H9 (cell line): ENCODE results near the gene ENO3. TPM values are rescaled to one million over a fixed set of nuclear protein-coding genes. Genes with fewer than 3 reads are reported as not detected.
"Not testable (repeated sequence)": the region's sequence is repeated elsewhere in the genome, so short reads cannot be mapped to it uniquely, and the experiment has no call there.

Experiments
- DNase-seq: peaks from one replicate; pipeline ENCODE4 v3.0.0-alpha.2; 2017
- H2AFZ ChIP-seq: one replicate; pipeline ENCODE4 v1.6.1; 2013; ENCODE audit warnings: mild to moderate bottlenecking, low read length, control low read depth, moderate library complexity
- H2AK5ac ChIP-seq: 2 replicates; pipeline ENCODE4 v1.6.1; 2013; ENCODE audit warnings: low read length, control low read depth, mixed read lengths; ENCODE audit not compliant: insufficient read length
- H2BK120ac ChIP-seq: one replicate; pipeline ENCODE4 v1.6.1; 2013; ENCODE audit warnings: low read depth, mild to moderate bottlenecking, low read length, control low read depth, inconsistent platforms; ENCODE audit not compliant: poor library complexity, severe bottlenecking
- H2BK12ac ChIP-seq: 2 replicates; pipeline ENCODE4 v1.6.1; 2013; ENCODE audit warnings: low read length, control low read depth, mixed read lengths, low read depth; ENCODE audit not compliant: insufficient read length
- H2BK15ac ChIP-seq: 2 replicates; pipeline ENCODE4 v1.6.1; 2013; ENCODE audit warnings: low read depth, low read length, control low read depth
- H2BK20ac ChIP-seq: one replicate; pipeline ENCODE4 v1.6.1; 2013; ENCODE audit warnings: low read depth, mild to moderate bottlenecking, low read length, control low read depth, inconsistent platforms; ENCODE audit not compliant: poor library complexity, severe bottlenecking
- H2BK5ac ChIP-seq: 2 replicates; pipeline ENCODE4 v1.6.1; 2013; ENCODE audit warnings: low read length, control low read depth, mixed read lengths; ENCODE audit not compliant: insufficient read length
- H3K14ac ChIP-seq: 2 replicates; pipeline ENCODE4 v1.6.1; 2013; ENCODE audit warnings: low read length, control low read depth; ENCODE audit not compliant: insufficient read depth
- H3K18ac ChIP-seq: 2 replicates; pipeline ENCODE4 v1.6.1; 2013; ENCODE audit warnings: low read depth, mild to moderate bottlenecking, mixed read lengths, low read length, control low read depth; ENCODE audit not compliant: insufficient read length
- H3K23ac ChIP-seq: 2 replicates; pipeline ENCODE4 v1.6.1; 2013; ENCODE audit warnings: low read length, control low read depth, mixed read lengths, low read depth; ENCODE audit not compliant: insufficient read length
- H3K23me2 ChIP-seq: 2 replicates; pipeline ENCODE4 v1.6.1; 2013; ENCODE audit warnings: low read depth, mild to moderate bottlenecking, mixed read lengths, low read length, control low read depth; ENCODE audit not compliant: insufficient read length, poor library complexity, severe bottlenecking
- H3K27ac ChIP-seq: 2 replicates; pipeline ENCODE4 v1.5.1; 2013; ENCODE audit warnings: low read length, control low read depth, mixed read lengths, low read depth; ENCODE audit not compliant: insufficient read length
- H3K27me3 ChIP-seq: 2 replicates; pipeline ENCODE4 v1.6.1; 2013; ENCODE audit warnings: low read length, control low read depth, inconsistent platforms; ENCODE audit not compliant: insufficient read depth
- H3K4ac ChIP-seq: 2 replicates; pipeline ENCODE4 v1.6.1; 2013; ENCODE audit warnings: low read depth, mild to moderate bottlenecking, control low read depth, inconsistent platforms, low read length, moderate library complexity
- H3K4me1 ChIP-seq: 2 replicates; pipeline ENCODE4 v1.6.1; 2013; ENCODE audit warnings: low read length, control low read depth, inconsistent platforms; ENCODE audit not compliant: insufficient read depth
- H3K4me2 ChIP-seq: 2 replicates; pipeline ENCODE4 v1.6.1; 2013; ENCODE audit warnings: low read length, control low read depth, mixed read lengths; ENCODE audit not compliant: insufficient read length, insufficient read depth
- H3K56ac ChIP-seq: 2 replicates; pipeline ENCODE4 v1.6.1; 2013; ENCODE audit warnings: low read depth, mild to moderate bottlenecking, mixed read lengths, low read length, control low read depth; ENCODE audit not compliant: insufficient read length
- H3K79me1 ChIP-seq: 2 replicates; pipeline ENCODE4 v1.6.1; 2013; ENCODE audit warnings: low read depth, mild to moderate bottlenecking, moderate library complexity, low read length, control low read depth, inconsistent platforms; ENCODE audit not compliant: insufficient read depth, poor library complexity, severe bottlenecking
- H3K79me2 ChIP-seq: 2 replicates; pipeline ENCODE4 v1.6.1; 2013; ENCODE audit warnings: low read length, control low read depth, inconsistent platforms; ENCODE audit not compliant: insufficient read depth
- H3K9ac ChIP-seq: 2 replicates; pipeline ENCODE4 v1.6.1; 2013; ENCODE audit warnings: low read length, control low read depth, mixed read lengths; ENCODE audit not compliant: insufficient read length; ENCODE audit errors: extremely low read depth
- H3K9me3 ChIP-seq: one replicate; pipeline ENCODE4 v1.6.1; 2013; ENCODE audit warnings: low read depth, low read length, inconsistent platforms; ENCODE audit not compliant: control insufficient read depth
- H3T11ph ChIP-seq: one replicate; pipeline ENCODE4 v1.6.1; 2013; ENCODE audit warnings: mild to moderate bottlenecking, low read length, control low read depth, inconsistent platforms
- H4K20me1 ChIP-seq: one replicate; pipeline ENCODE4 v1.6.1; 2013; ENCODE audit not compliant: control insufficient read depth, insufficient read length, insufficient read depth
- H4K5ac ChIP-seq: 2 replicates; pipeline ENCODE4 v1.6.1; 2013; ENCODE audit warnings: low read depth, mild to moderate bottlenecking, mixed read lengths, low read length, control low read depth; ENCODE audit not compliant: insufficient read length
- H4K8ac ChIP-seq: replicated peaks from 2 replicates; pipeline ENCODE4 v1.6.1; 2013; ENCODE audit warnings: low read length, control low read depth, mixed read lengths, low read depth; ENCODE audit not compliant: insufficient read length
- H4K91ac ChIP-seq: 2 replicates; pipeline ENCODE4 v1.6.1; 2013; ENCODE audit warnings: low read depth, mild to moderate bottlenecking, moderate library complexity, mixed read lengths, low read length, control low read depth; ENCODE audit not compliant: insufficient read length
- H3K27ac Mint-ChIP-seq, 3 experiments: 2 replicates in 2 of 3; 3 replicates in 1 of 3; pipeline ENCODE4 v1.8.0; 2020 to 2021; ENCODE audit warnings: mixed read lengths in 3 of 3, mild to moderate bottlenecking in 1 of 3, moderate library complexity in 1 of 3
- H3K27me3 Mint-ChIP-seq: 2 replicates; pipeline ENCODE4 v1.8.0; 2021; ENCODE audit warnings: low read depth, mild to moderate bottlenecking, moderate library complexity, mixed read lengths
- H3K36me3 Mint-ChIP-seq, 3 experiments: 2 replicates in 2 of 3; 3 replicates in 1 of 3; pipeline ENCODE4 v1.8.0; 2020 to 2021; ENCODE audit warnings: low read depth in 3 of 3, mixed read lengths in 3 of 3; ENCODE audit not compliant: insufficient read depth in 1 of 3
- H3K4me1 Mint-ChIP-seq, 2 experiments: 2 replicates each; pipeline ENCODE4 v1.8.0; 2020; ENCODE audit warnings: mixed read lengths in 2 of 2
- H3K4me3 Mint-ChIP-seq, 2 experiments: 2 replicates in 1 of 2; 3 replicates in 1 of 2; pipeline ENCODE4 v1.8.0; 2020 to 2021; ENCODE audit warnings: mild to moderate bottlenecking in 2 of 2, mixed read lengths in 2 of 2, moderate library complexity in 1 of 2
- H3K9me3 Mint-ChIP-seq, 2 experiments: 2 replicates in 1 of 2; 3 replicates in 1 of 2; pipeline ENCODE4 v1.8.0; 2020; ENCODE audit warnings: mild to moderate bottlenecking in 2 of 2, mixed read lengths in 2 of 2, moderate library complexity in 1 of 2
- WGBS: extraction: QIAGEN DNeasy Blood & Tissue Kit; methylation state at CpG from one replicate; pipeline ENCODE4 v1.1.7; 2013; ENCODE audit warnings: missing lambda C conversion rate, low lambda C conversion rate, mixed read lengths; ENCODE audit not compliant: insufficient read length; ENCODE audit errors: extremely low coverage; 5-methylcytosine and 5-hydroxymethylcytosine counted together
- total RNA-seq: library from RNA; stranded (reverse); gene quantifications from 2 replicates; pipeline ENCODE4 v1.2.1, GENCODE V29; 2021
- TF ChIP-seq, protein P1 (sequence below): fragments of 200-600 bp; sonication (generic); conservative IDR thresholded peaks from 3 replicates; pipeline ENCODE4 v1.8.0; 2021; ENCODE audit warnings: antibody characterized with exemption, mild to moderate bottlenecking

Gene ENO3
- total RNA-seq, 1 experiment from 2014 or later: 25.4 TPM

DNA sequence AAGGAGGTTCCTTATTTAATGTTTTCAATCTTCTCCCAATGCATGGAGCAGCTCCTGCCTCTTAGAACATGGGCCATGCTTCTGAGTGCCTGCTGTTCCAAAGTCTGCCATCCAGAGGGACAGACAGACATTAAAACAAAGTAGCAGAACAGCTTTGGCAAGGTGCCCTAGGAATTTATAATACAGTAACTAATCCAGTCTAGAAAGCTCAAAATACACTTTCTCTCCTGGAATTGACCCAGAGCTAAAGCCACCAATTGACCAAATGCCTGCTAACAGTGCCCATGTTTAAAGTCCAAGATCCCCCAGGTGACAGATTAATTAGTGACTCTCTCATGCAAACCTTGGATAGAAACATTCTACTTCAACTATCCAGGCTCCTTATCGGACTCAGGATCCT is 36.9 kb upstream of the ENO3 start:
- no peaks in the 10 kb centered on the region for H3K9me3 Mint-ChIP-seq
- peaks cover 5 to 7% of the 10 kb centered on the region in 2 experiments; a peak in 2 of 4 replicates for H3K4me1 Mint-ChIP-seq
- TF ChIP-seq, protein P1, sequence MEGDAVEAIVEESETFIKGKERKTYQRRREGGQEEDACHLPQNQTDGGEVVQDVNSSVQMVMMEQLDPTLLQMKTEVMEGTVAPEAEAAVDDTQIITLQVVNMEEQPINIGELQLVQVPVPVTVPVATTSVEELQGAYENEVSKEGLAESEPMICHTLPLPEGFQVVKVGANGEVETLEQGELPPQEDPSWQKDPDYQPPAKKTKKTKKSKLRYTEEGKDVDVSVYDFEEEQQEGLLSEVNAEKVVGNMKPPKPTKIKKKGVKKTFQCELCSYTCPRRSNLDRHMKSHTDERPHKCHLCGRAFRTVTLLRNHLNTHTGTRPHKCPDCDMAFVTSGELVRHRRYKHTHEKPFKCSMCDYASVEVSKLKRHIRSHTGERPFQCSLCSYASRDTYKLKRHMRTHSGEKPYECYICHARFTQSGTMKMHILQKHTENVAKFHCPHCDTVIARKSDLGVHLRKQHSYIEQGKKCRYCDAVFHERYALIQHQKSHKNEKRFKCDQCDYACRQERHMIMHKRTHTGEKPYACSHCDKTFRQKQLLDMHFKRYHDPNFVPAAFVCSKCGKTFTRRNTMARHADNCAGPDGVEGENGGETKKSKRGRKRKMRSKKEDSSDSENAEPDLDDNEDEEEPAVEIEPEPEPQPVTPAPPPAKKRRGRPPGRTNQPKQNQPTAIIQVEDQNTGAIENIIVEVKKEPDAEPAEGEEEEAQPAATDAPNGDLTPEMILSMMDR: no peak
- DNase-seq: no peak
- no CpG with 5 or more reads among the region's 1 CpG for whole genome bisulfite sequencing
- H4K91ac ChIP-seq: no peak overlapping the region
- H3K36me3 Mint-ChIP-seq: no peaks in the 10 kb centered on the region
- H3K23ac ChIP-seq: no peak overlapping the region
- no peak overlapping the region for H3K14ac ChIP-seq
- no peak overlapping the region for H2AK5ac ChIP-seq
- H3K4me3 Mint-ChIP-seq: no peak overlapping the region
- no peak overlapping the region for H2BK12ac ChIP-seq
- no peaks in the 10 kb centered on the region for H4K20me1 ChIP-seq
- no peaks in the 10 kb centered on the region for H3K79me2 ChIP-seq
- H4K8ac ChIP-seq: no peak overlapping the region
- no peaks in the 10 kb centered on the region for H3K23me2 ChIP-seq
- H2AFZ ChIP-seq: no peak overlapping the region
- H3K18ac ChIP-seq: no peak overlapping the region
- H3K27ac ChIP-seq: no peak overlapping the region
- no peak overlapping the region for H4K5ac ChIP-seq
- H3K4me1 ChIP-seq: no peaks in the 10 kb centered on the region
- H3K9me3 ChIP-seq: no peaks in the 10 kb centered on the region
- H3K27ac Mint-ChIP-seq: no peak overlapping the region
- no peak overlapping the region for H3K4ac ChIP-seq
- no peak overlapping the region for H3K9ac ChIP-seq
- peaks cover 2% of the 10 kb centered on the region for H3K27me3 Mint-ChIP-seq
- no peak overlapping the region for H2BK15ac ChIP-seq
- H3T11ph ChIP-seq: no peak overlapping the region
- H2BK5ac ChIP-seq: no peak overlapping the region
- no peak overlapping the region for H3K56ac ChIP-seq
- H3K27me3 ChIP-seq: no peaks in the 10 kb centered on the region
- no peak overlapping the region for H3K4me2 ChIP-seq
- no peaks in the 10 kb centered on the region for H3K79me1 ChIP-seq
- H2BK120ac ChIP-seq: no peak overlapping the region
- H2BK20ac ChIP-seq: no peak overlapping the region

DNA sequence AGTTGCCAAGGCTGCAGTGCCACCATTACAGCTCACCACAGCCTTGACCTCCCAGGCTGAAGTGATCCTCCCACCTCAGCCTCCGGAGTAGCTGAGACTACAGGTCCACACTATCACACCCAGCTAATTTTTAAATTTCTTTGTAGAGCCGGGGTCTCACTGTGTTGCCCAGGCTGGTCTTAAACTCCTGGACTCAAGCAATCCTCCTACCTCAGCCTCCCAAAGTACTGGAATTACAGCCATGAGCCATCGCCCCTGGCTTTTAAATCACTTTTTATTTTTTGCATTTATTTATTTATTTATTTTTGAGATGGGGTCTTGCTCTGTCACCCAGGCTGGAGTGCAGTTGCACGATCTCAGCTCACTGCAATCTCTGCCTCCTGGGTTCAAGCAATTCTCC is 36.4 kb upstream of the ENO3 start:
- not testable (repeated sequence) for H3K36me3 Mint-ChIP-seq, H3K4me3 Mint-ChIP-seq, H3T11ph ChIP-seq, H3K9me3 Mint-ChIP-seq, H2BK20ac ChIP-seq, H3K79me2 ChIP-seq, H3K23ac ChIP-seq, H3K9ac ChIP-seq, H3K4me2 ChIP-seq, H3K9me3 ChIP-seq, H3K27ac ChIP-seq, H2AFZ ChIP-seq, H4K20me1 ChIP-seq, H2BK5ac ChIP-seq, H3K79me1 ChIP-seq, H3K4me1 ChIP-seq, H2BK120ac ChIP-seq, H3K27ac Mint-ChIP-seq, H3K4me1 Mint-ChIP-seq, H4K5ac ChIP-seq, H2AK5ac ChIP-seq, H3K4ac ChIP-seq, H3K14ac ChIP-seq, H2BK12ac ChIP-seq, H2BK15ac ChIP-seq, H3K23me2 ChIP-seq, H3K56ac ChIP-seq, H3K18ac ChIP-seq, H4K8ac ChIP-seq, H3K27me3 ChIP-seq, DNase-seq, H3K27me3 Mint-ChIP-seq, H4K91ac ChIP-seq
- WGBS: no CpG with 5 or more reads among the region's 4 CpGs
